Activated T-cell treated with anti-CD3 and anti-CD28 coated beads for 1 hour (primary cell): ENCODE results near the gene FAF2.
"Not testable (repeated sequence)": the region's sequence is repeated elsewhere in the genome, so short reads cannot be mapped to it uniquely, and the experiment has no call there.

Source experiments
- DNase-seq: peaks from one replicate; pipeline ENCODE4 v3.0.0-alpha.2; 2020; ENCODE audit warnings: low read depth

The FAF2 gene

DNA sequence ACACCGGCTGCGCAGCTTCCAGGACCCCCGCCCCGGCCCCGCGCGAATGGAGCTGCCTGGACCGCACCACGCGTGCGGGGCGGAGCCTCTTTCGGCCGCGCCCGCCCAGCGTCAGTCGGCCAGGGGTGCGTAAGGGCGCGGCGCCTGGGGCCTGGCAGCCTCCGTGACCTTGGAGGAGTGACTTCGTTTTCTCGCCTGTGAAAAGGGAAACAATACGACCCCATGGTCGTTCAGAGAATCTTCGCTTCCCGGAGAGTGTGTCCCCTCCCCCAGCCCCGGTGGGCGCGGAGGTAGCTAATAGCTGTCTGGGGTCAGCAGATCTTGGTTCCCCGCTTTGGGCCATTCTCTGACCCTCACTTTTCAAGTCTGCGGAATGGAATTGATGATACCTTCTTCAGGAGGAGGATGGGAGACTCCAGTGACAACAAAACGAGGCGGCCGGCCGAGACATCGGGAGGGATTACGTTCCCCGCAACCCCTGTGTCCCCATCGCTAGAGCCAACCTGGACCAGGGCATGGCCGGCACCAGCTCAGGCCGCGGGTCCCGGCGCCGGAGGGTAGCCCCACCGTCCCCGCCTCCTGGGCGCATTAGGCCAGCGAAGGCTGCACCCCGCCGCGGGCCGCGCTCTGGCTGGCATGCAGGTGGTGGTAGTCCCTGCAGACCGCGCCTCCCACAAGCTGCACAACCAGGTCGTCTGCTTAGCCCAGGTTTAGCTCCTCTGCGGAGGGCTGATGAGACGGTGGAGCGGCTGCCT lies 95.4 kb downstream of the FAF2 start:
- DNase-seq, result peak; percentile 56

DNA sequence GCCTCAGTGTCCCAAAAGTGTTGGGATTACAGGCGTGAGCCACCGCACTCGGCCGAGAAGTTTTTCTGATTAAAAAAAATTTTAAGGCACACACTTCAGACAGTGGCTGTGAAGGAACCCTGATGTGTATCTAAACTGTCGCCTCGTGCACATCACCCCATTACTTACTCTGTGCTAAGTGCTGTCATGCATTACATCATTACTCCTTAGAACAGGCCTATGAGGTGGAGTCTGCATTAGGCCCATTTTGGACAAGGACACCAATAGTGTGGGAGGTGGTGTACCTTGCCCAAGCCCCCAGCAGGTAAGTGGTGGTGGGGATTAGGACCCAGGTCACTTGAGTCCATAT lies 97.2 kb downstream of the FAF2 start:
- no peak for DNase-seq

DNA sequence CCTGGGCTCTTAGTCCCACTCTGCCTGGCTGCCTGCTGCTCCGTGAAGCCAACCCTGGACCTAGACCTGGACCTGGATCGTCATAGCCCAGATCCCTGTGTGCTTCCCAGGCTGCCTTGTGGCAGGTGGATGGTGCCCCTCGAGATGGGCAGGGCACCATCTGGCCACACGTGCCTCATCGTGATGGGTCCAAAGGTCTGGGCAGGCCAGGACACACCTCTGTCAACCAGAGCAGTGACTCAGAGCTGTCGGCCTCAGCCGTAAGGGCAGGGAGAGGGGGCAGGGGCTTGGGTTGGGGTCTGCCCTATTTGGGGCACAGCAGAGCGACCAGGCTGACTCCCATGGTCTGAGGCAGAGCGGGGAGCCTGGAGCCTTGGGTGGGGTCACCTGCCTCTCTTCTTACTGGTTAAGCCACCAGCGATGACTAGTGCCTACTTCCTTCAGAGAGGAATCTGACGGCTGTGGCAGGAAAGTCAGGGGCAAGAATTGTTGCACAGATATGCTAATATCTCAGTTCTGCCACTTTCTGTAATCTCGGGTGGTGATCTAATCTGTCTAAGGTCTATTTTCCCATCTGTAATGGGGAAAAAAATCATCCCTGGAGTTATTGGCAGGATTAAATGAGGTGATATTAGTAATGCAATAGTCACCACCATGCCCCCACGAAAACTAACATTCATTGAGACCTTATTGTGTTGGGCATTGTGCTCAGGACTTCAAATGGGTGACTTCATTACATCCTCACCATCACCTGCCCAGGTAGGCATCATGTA lies 97.7 kb downstream of the FAF2 start:
- DNase-seq, result no peak

DNA sequence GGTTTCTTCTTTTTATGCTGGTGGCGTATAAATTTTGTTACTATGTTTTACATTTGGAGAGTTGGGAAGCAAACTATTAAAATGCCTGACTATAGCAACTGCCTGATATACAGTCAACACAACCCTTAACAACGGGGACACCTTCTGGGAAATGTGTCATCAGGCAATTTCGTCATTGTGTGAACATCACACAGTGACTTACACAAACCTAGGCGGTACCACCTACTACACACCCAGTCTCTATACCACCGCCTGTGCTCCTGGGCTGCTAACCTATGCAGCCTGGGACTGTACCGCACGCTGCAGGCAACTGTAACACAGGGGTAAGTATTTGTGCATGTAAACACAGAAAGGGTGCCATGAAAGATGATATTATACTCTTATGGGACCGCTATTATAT lies 99.6 kb downstream of the FAF2 start:
- DNase-seq, result no peak

DNA sequence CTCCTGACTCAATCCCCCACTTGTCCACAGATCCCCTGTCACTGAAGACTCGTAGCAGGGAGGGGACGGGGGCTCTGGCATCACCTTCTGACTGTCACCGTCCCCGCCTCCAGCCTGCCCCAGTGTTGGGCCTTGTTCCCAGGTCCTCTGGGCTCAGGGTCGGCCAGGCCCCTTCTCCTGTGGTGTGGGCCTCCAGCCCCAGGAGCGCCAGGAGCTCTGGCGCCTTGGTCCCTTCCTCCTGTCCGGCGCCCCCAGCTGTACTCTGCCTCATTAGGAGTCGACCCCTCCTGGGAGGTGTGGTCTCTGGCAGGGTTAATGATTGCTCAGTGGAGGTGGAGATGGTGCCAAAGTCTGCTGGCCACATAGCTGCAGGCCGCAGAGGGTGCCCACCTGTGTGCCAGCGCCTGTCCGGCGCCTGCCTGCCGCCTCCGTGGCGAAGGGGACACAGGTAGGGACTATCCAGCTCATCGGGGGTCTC lies 100.8 kb downstream of the FAF2 start, which contains the start of gene CDHR2:
Gene CDHR2 (plus strand): TSS at position 376 of the 478 bp plus-strand sequence. CDS start 16,011 bp downstream, outside the sequence.
- DNase-seq, result no peak

DNA sequence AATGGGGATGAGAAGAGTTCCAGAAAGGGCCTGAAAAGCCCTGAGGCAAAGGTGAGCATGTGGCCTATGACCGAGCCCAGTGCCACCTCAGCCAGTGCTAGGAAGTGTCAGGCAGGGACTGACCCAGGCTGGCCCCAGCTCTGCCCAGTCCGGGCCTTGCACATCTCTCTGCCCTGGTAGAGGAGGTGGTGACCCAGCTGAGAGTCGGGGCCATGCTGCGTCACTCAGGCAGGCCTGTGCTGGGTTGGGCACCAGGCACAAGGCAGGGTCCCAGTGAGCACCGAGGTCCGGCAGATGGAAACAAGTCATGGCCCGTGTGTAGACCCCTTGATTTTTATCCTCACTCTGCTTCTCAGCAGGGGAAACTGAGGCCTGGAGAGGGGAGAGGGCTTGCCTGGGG lies 101.7 kb downstream of the FAF2 start:
- no peak for DNase-seq

DNA sequence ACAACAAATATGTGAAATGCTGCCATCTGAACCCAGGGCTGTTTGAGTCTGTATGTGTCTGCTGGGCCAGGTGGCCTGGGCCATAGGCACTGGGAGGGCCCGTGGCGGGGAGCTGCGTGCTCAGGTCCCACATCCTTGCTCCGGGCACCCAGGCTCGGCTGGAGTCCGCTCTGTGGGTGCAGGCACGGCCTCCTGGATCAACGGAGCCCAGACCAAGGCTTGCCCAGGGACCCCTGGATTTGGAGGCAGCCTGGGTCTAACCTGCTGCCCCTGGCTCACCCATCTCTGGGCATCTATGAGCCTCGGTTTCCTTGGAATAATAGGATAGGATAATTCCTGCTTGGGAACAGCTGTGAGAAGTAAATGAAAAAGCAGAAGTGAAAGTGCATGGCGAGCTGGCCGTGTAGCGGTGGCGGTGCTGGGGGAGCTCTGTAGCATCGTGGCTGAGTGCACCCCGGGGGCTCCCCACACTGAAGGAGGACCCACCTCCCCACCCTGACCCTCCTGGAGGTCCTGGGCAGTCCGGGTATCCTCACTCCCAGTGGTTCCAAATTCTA lies 102.2 kb downstream of the FAF2 start:
- DNase-seq, result no peak

DNA sequence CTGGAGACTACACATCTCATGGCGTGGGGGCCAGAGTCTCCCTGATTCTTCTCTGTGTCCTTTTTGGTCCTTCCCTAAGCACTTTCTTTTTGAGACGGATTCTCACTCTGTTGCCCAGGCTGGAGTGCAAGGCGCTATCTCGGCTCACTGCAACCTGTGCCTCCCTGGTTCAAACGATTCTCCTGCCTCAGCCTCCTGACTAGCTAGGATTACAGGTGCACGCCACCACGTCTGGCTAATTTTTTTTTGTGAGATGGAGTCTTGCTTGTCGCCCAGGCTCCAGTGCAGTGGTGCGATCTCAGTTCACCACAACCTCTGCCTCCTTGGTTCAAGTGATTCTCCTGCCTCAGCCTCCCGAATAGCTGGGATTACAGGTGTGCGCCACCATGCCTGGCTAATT lies 102.8 kb downstream of the FAF2 start:
- DNase-seq, result not testable (repeated sequence)

DNA sequence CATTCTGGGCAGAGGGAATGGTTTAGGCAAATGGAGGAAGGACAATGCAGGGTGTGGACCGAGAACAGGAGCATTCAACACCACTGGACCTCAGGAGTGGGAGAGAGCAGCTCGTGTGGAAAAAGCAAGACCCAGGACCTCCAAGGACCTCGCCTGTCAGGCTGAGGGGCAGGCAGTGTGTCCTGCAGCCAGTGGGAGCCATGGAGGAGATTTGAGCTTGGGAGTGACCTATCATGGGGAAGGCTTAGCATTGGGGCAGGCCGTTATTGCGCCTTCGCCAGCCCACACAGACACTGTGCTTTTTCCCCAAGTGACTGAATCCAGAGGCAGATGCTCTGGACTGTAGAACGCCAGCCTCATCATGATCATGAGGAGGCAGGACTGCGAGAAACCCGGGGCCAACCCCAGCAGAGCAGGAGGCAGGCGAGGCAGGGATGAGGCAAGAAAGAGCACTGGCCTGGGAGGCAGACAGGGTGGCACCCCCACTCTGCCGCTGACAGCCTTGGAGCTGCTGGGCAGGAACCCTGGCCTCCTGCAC lies 104.2 kb downstream of the FAF2 start:
- DNase-seq, result no peak

DNA sequence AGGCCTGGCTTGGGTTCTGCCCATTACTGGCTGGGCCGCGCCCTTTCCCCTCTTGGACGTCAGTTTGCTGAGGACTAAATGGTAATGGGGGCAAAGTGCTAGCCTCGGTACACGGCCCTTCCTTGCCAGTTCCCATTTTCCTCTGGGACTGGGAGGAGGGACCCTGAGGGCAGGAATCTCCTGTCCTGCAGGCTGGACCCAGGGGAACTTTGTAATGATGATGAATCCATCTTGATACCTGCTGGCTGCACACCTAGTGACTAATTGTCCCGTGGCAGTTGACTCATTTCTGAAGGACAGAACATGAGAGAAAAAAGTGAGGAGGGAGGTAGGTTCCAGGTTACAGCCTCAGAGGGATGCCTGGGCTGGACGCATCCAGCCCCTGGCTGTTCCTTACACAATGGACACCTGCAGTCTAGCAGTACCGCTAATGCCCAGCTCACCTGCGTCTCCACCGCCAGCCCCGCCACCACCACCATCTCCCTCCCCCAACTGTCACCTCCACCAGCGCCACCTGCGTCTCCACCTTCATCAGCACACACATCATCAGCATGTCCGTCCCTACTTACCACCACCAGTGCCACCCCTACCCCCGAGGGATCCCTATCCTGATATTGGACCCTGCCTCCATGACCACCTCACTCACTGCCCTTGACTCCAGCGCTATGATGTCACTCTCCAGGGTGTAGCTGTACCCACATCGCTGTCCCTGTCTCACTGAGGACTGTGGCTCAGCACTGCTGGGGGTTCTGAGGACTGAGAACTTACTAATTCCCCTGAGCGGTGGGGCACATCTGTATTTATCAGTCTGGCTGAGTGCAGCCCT lies 105.3 kb downstream of the FAF2 start:
- no peak for DNase-seq

DNA sequence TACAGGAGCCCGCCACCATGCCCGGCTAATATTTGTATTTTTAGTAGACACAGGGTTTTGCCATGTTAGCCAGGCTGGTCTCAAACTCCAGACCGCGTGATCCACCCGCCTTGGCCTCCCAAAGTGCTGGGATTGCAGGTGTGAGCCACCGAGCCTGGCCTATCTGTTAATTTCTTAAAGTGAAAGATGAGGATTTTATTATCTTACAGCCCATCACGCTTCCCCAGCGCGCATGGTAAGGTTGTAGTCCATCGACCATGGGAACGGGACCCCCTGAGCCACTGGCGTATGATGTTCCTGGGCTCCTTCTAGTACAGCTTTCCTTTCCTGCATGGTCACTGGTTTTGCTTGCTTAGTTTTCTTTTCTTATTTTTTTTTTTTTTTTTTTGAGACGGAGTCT lies 109.7 kb downstream of the FAF2 start:
- DNase-seq, result no peak
